GM18870 (cell line): ENCODE results near the gene MGLL.

ENCODE experiments used
- ATAC-seq: cut with Tn5 transposase; IDR thresholded peaks from one replicate; pipeline ENCODE4 v1.9.1; 2021; ENCODE audit warnings: moderate library complexity; ENCODE audit not compliant: unreplicated experiment

Gene MGLL

GRCh38 chr3:127814325-127814781, 8.0 kb downstream of the MGLL start:
- no peak for ATAC-seq

GRCh38 chr3:127812151-127812550, 10.2 kb downstream of the MGLL start:
- no peak for ATAC-seq

GRCh38 chr3:127811717-127812116, 10.6 kb downstream of the MGLL start:
- ATAC-seq = no peak

GRCh38 chr3:127809611-127810010, 12.7 kb downstream of the MGLL start:
- ATAC-seq = no peak

GRCh38 chr3:127809211-127809610, 13.1 kb downstream of the MGLL start:
- ATAC-seq = no peak

GRCh38 chr3:127808197-127808596, 14.1 kb downstream of the MGLL start:
- peak; percentile 63 for ATAC-seq

- ATAC-seq = no peak
Measured at GRCh38 chr3:127805026-127805753, 17.1 kb downstream of the MGLL start.

GRCh38 chr3:127804141-127804540, 18.2 kb downstream of the MGLL start:
- ATAC-seq = no peak

- no peak for ATAC-seq
Measured at GRCh38 chr3:127803619-127804018, 18.7 kb downstream of the MGLL start.

GRCh38 chr3:127802606-127803005, 19.7 kb downstream of the MGLL start:
- ATAC-seq = no peak

GRCh38 chr3:127801731-127802313, 20.5 kb downstream of the MGLL start:
- ATAC-seq = no peak

GRCh38 chr3:127800508-127800907, 21.8 kb downstream of the MGLL start:
- ATAC-seq = no peak

GRCh38 chr3:127799476-127800222, 22.7 kb downstream of the MGLL start:
- no peak for ATAC-seq

GRCh38 chr3:127798716-127799115, 23.6 kb downstream of the MGLL start:
- ATAC-seq = no peak

- no peak for ATAC-seq
Measured at GRCh38 chr3:127796831-127797150, 25.5 kb downstream of the MGLL start.

- ATAC-seq = no peak
Measured at GRCh38 chr3:127796045-127796830, 26.1 kb downstream of the MGLL start.

GRCh38 chr3:127794972-127795371, 27.3 kb downstream of the MGLL start:
- no peak for ATAC-seq

- ATAC-seq = no peak
Measured at GRCh38 chr3:127794402-127794801, 27.9 kb downstream of the MGLL start.

- ATAC-seq = no peak
Measured at GRCh38 chr3:127792541-127793292, 29.6 kb downstream of the MGLL start.

GRCh38 chr3:127791221-127791913, 30.9 kb downstream of the MGLL start:
- ATAC-seq = peak; percentile 74
